HepG2 (cell line): ENCODE results near the gene LPIN3. TPM values are rescaled to one million over a fixed set of nuclear protein-coding genes. Genes with fewer than 3 reads are reported as not detected.

ENCODE experiments used
- DMAP1 ChIP-seq: IDR thresholded peaks from 2 replicates; pipeline ENCODE4 v1.6.1; 2016
- DRAP1 ChIP-seq: IDR thresholded peaks from 2 replicates; pipeline ENCODE4 v1.6.1; 2016; ENCODE audit warnings: missing genetic modification reagents, missing compliant biosample characterization
- FOXP4 ChIP-seq: sonication (generic); formaldehyde crosslinking; IDR thresholded peaks from 2 replicates; pipeline ENCODE4 v1.4.0; 2020; ENCODE audit warnings: missing genetic modification reagents
- GABPB1 ChIP-seq: IDR thresholded peaks from 2 replicates; pipeline ENCODE4 v1.6.1; 2016; ENCODE audit warnings: mild to moderate bottlenecking, missing genetic modification reagents, moderate library complexity, missing compliant biosample characterization
- HCFC1 ChIP-seq: fragments of 150-350 bp; IDR thresholded peaks from 2 replicates; pipeline ENCODE4 v1.6.1; 2014; ENCODE audit warnings: low read depth, low read length
- HNF1A ChIP-seq, 2 experiments: sonication (generic) in 1 of 2; formaldehyde crosslinking in 1 of 2; IDR thresholded peaks; 2 replicates each; pipeline versions ENCODE4 v1.4.0 to v1.6.1; 2016 to 2020; ENCODE audit warnings: borderline replicate concordance in 1 of 2, low read depth in 1 of 2, mild to moderate bottlenecking in 1 of 2, missing genetic modification reagents in 1 of 2
- IKZF4 ChIP-seq: sonication (generic); formaldehyde crosslinking; IDR thresholded peaks from 2 replicates; pipeline ENCODE4 v1.5.1; 2020; ENCODE audit warnings: borderline replicate concordance, mild to moderate bottlenecking, low read depth, missing genetic modification reagents; ENCODE audit errors: not compliant biosample characterization
- NKX3-1 ChIP-seq: sonication (generic); formaldehyde crosslinking; IDR thresholded peaks from 2 replicates; pipeline ENCODE4 v1.5.0; 2020; ENCODE audit warnings: missing genetic modification reagents
- RBFOX2 ChIP-seq: fragments of 200-400 bp; formaldehyde crosslinking; IDR thresholded peaks from 2 replicates; pipeline ENCODE4 v1.6.1; 2017; ENCODE audit warnings: low read depth, mild to moderate bottlenecking, low read length
- SAFB2 ChIP-seq: sonication (generic); formaldehyde crosslinking; IDR thresholded peaks from 2 replicates; pipeline ENCODE4 v1.5.1; 2020; ENCODE audit warnings: missing genetic modification reagents, low read depth, mild to moderate bottlenecking, borderline replicate concordance
- SP140L ChIP-seq: sonication (generic); formaldehyde crosslinking; IDR thresholded peaks from 2 replicates; pipeline ENCODE4 v1.4.0; 2020; ENCODE audit warnings: missing genetic modification reagents, borderline replicate concordance
- TRAFD1 ChIP-seq: sonication (generic); formaldehyde crosslinking; IDR thresholded peaks from 2 replicates; pipeline ENCODE4 v1.5.1; 2020; ENCODE audit warnings: missing genetic modification reagents, mild to moderate bottlenecking, borderline replicate concordance
- XRCC5 ChIP-seq: fragments of 200-400 bp; formaldehyde crosslinking; optimal IDR thresholded peaks from 2 replicates; pipeline ENCODE3; 2017; ENCODE audit warnings: mild to moderate bottlenecking, low read length
- ZFP36L2 ChIP-seq: sonication (generic); formaldehyde crosslinking; IDR thresholded peaks from 2 replicates; pipeline ENCODE4 v1.4.0; 2020; ENCODE audit warnings: missing genetic modification reagents
- ZNF282 ChIP-seq: fragments of 450-650 bp; IDR thresholded peaks from 2 replicates; pipeline ENCODE4 v1.6.1; 2018; ENCODE audit not compliant: partially characterized antibody
- ZNF800 ChIP-seq: sonication (generic); formaldehyde crosslinking; IDR thresholded peaks from 2 replicates; pipeline ENCODE4 v1.4.0; 2020; ENCODE audit warnings: missing genetic modification reagents
- ZNF83 ChIP-seq: sonication (generic); formaldehyde crosslinking; IDR thresholded peaks from 2 replicates; pipeline ENCODE4 v1.4.0; 2020; ENCODE audit warnings: missing genetic modification reagents, mild to moderate bottlenecking, borderline replicate concordance
- polyA plus RNA-seq, 8 experiments: library from polyadenylated mRNA; depleted of rRNA in 3 of 8; stranded (reverse) in 7 of 8; unstranded in 1 of 8; fragments of >200 nt; fragmentation: Illumina TruSeq in 4 of 8; extraction: Trizol in 4 of 8; gene quantifications; 2 replicates each; pipeline versions ENCODE4 v1.2.1 to v1.2.3, GENCODE V29; 2011 to 2016; ENCODE audit warnings: low read depth in 4 of 8, missing spikeins in 1 of 8, mixed read lengths in 1 of 8; ENCODE audit not compliant: insufficient read depth in 1 of 8
- total RNA-seq, 5 experiments: library from RNA; depleted of rRNA; stranded (reverse); fragments of >200 nt; fragmentation: Illumina TruSeq; extraction: Trizol; gene quantifications; 2 replicates each; pipeline ENCODE4 v1.2.3, GENCODE V29; 2016; ENCODE audit warnings: low read depth in 1 of 5

The LPIN3 gene
- total and polyA plus RNA-seq, 2 of the 13 experiments (the other 11 are each of a cell fraction or from before 2014, with no cell fraction given), result 14.2 to 28.6 TPM

GRCh38 chr20:41317546-41318270 is 22.9 kb upstream of the LPIN3 start, which contains the start of gene ZHX3 (continued):
- TF ChIP-seq TRAFD1, result 0 out of 2 replicates have a peak, but pooled peaks have one; percentile 50
- peak; percentile 64 for TF ChIP-seq RBFOX2
- TF ChIP-seq HNF1A (IDR thresholded peaks at IDR 0.05; ENCODE audit: low read depth), result 0 out of 2 replicates have a peak, but pooled peaks have one; percentile 6
- TF ChIP-seq HNF1A (CRISPR knock-in tag; IDR thresholded peaks at IDR 0.05; ENCODE audit: borderline replicate concordance), result peak; percentile 55; the same call in 1 of the 2 replicates
- 0 out of 2 replicates have a peak, but pooled peaks have one; percentile 24 for TF ChIP-seq FOXP4 (CRISPR knock-in tag)
- peak; percentile 75; the same call in 1 of the 2 replicates for TF ChIP-seq ZNF83 (CRISPR knock-in tag)
- TF ChIP-seq ZNF282, result no peak
- peak; percentile 53 for TF ChIP-seq XRCC5
- TF ChIP-seq ZNF800 (CRISPR knock-in tag), result no peak
- peak; percentile 71; the same call in 1 of the 2 replicates for TF ChIP-seq DRAP1
- peak; percentile 26; the same call in 1 of the 2 replicates for TF ChIP-seq GABPB1 (CRISPR knock-in tag)
- TF ChIP-seq SAFB2 (CRISPR knock-in tag), result no peak
- TF ChIP-seq NKX3-1 (CRISPR knock-in tag), result peak; percentile 66; the same call in 1 of the 2 replicates
- peak; percentile 19; the same call in 1 of the 2 replicates for TF ChIP-seq ZFP36L2 (CRISPR knock-in tag)
- TF ChIP-seq HCFC1, result peak; percentile 19; the same call in 1 of the 2 replicates
- TF ChIP-seq IKZF4, result peak; percentile 35
- TF ChIP-seq DMAP1 (CRISPR knock-in tag), result peak; percentile 39; the same call in 1 of the 2 replicates
- peak; percentile 51; the same call in 1 of the 2 replicates for TF ChIP-seq SP140L (CRISPR knock-in tag)
